Tibial nerve (tissue), 4 donors: ENCODE results near the gene RIOX2.

Experiments used
- EP300 ChIP-seq, 2 donors: sonication (generic); formaldehyde crosslinking; IDR thresholded peaks; one replicate each; pipeline ENCODE4 v1.6.1; 2017; ENCODE audit warnings: antibody characterized with exemption in 2 of 2, mild to moderate bottlenecking in 1 of 2
- TF ChIP-seq, protein P1 (sequence below), 5 experiments: fragments of 200-600 bp in 3 of 5; fragments of 450-650 bp in 2 of 5; sonication (generic) in 3 of 5; IDR thresholded peaks; one replicate each; pipeline ENCODE4 v1.5.1; 2016 to 2019; ENCODE audit warnings: antibody characterized with exemption in 5 of 5, mild to moderate bottlenecking in 3 of 5, moderate library complexity in 2 of 5

DNA sequence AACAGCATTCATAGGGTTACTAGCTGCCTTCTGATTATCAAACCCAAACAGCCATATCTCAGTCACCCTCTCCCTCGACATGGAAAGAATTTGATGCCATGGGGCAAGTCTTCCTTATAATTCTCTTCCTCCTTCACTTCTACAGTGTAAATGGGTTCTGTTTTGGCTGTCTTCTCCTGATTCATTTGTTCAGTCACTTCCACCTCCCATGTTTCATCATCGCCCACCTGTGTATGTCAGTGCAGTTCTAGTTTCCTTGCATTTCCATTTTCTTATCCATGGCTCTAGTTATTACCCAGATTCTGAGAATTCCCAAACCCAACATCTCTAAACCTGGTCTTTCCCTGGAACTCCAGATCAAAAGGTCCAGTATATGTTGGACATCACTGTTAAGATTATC is 41.0 kb downstream of the RIOX2 start:
- TF ChIP-seq, protein P1, sequence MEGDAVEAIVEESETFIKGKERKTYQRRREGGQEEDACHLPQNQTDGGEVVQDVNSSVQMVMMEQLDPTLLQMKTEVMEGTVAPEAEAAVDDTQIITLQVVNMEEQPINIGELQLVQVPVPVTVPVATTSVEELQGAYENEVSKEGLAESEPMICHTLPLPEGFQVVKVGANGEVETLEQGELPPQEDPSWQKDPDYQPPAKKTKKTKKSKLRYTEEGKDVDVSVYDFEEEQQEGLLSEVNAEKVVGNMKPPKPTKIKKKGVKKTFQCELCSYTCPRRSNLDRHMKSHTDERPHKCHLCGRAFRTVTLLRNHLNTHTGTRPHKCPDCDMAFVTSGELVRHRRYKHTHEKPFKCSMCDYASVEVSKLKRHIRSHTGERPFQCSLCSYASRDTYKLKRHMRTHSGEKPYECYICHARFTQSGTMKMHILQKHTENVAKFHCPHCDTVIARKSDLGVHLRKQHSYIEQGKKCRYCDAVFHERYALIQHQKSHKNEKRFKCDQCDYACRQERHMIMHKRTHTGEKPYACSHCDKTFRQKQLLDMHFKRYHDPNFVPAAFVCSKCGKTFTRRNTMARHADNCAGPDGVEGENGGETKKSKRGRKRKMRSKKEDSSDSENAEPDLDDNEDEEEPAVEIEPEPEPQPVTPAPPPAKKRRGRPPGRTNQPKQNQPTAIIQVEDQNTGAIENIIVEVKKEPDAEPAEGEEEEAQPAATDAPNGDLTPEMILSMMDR (IDR thresholded peaks at IDR 0.05) = no peak
- TF ChIP-seq EP300 (IDR thresholded peaks at IDR 0.05) = no peak
